NB4 (cell line): ENCODE results near the gene DLK1.
A peak's percentile ranks its signal among the peaks of the same experiment; 100 is the strongest.

Experiments used
- DNase-seq: peaks from one replicate; pipeline ENCODE4 v3.0.0; 2010; ENCODE audit warnings: low read depth
- H3K4me3 ChIP-seq: one replicate; pipeline ENCODE4 v1.5.1; 2011; ENCODE audit warnings: mild to moderate bottlenecking, low read depth, low read length, moderate library complexity
- CTCF ChIP-seq: IDR thresholded peaks from one replicate; pipeline ENCODE4 v1.5.1; 2012; ENCODE audit warnings: low read depth, low read length
- MAX ChIP-seq: IDR thresholded peaks from 2 replicates; pipeline ENCODE4 v1.6.1; 2011; ENCODE audit warnings: low read depth, low read length
- MYC ChIP-seq: IDR thresholded peaks from 2 replicates; pipeline ENCODE4 v1.6.1; 2011; ENCODE audit warnings: low read depth, low read length
- POLR2A ChIP-seq: IDR thresholded peaks from 2 replicates; pipeline ENCODE4 v1.6.1; 2011; ENCODE audit warnings: mild to moderate bottlenecking; ENCODE audit not compliant: insufficient read length; ENCODE audit errors: extremely low read depth

DLK1 gene

GRCh38 chr14:100726550-100727085 is at the start of gene DLK1:
DLK1 (plus strand) TSS chr14:100726892; CDS start chr14:100727069, 177 bp downstream.
- no peak within 1 kb of the TSS for H3K4me3 ChIP-seq
- TF ChIP-seq MYC: no peak
- TF ChIP-seq POLR2A: no peak
- no peak for DNase-seq

DNA sequence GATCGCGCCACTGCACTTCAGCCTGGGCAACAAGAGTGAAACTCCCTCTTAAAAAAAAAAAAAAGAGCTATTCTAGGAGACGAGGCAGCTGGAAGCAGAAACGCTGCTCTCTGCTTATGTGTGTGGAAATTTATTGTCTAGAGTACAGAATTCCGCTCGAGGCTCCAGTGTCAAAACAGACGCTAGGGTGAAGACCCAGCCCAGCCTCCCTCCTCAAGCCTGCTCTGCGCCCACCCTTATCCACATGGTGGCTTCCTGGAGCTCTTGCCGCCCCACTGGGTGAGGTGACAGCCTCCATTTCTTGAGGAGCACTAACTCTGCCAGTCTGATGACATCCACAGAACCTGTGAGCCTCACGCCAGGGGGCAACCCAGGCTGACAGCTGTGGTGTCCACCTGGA is 49.5 kb upstream of the DLK1 start:
- DNase-seq: no peak
- H3K4me3 ChIP-seq: peak overlapping the region; percentile 32
- no peak for TF ChIP-seq CTCF

GRCh38 chr14:100677554-100678468 is 48.9 kb upstream of the DLK1 start:
- peak overlapping the region; percentile 32 for H3K4me3 ChIP-seq
- TF ChIP-seq MAX: peak; percentile 71
- peak; percentile 12 for TF ChIP-seq CTCF
- TF ChIP-seq MYC: peak; percentile 51
- peak; percentile 73 for TF ChIP-seq POLR2A
- peak; percentile 94 for DNase-seq

GRCh38 chr14:100678469-100678828 is 48.2 kb upstream of the DLK1 start:
- H3K4me3 ChIP-seq: peak overlapping the region; percentile 16
- no peak for DNase-seq
- TF ChIP-seq CTCF (no peak), POLR2A (no peak), MAX (no peak), MYC (no peak)

- DNase-seq: no peak
- TF ChIP-seq MAX (no peak), CTCF (no peak), POLR2A (no peak), MYC (no peak)
- no peak overlapping the region for H3K4me3 ChIP-seq
Measured at GRCh38 chr14:100679153-100679552, 47.5 kb upstream of the DLK1 start.

- H3K4me3 ChIP-seq: peak overlapping the region; percentile 64
- TF ChIP-seq MYC (peak; percentile 36; the same call in 1 of the 2 replicates), MAX (no peak)
- DNase-seq: peak; percentile 50
Measured at GRCh38 chr14:100679707-100680438, 46.8 kb upstream of the DLK1 start.
